Psoas muscle (tissue), 8 donors: Measurements from ENCODE around the gene NEK6. TPM values are rescaled to one million over a fixed set of nuclear protein-coding genes. Genes with fewer than 3 reads are reported as not detected.

Experiments used
- ATAC-seq, 4 donors: fragments of 200-7000 bp; cut with Tn5 transposase; one replicate each; pipeline ENCODE4 v1.9.1; 2020; ENCODE audit warnings: moderate library complexity in 3 of 4, mild to moderate bottlenecking in 2 of 4
- DNase-seq, 2 donors: peaks; one replicate each; pipeline ENCODE4 v3.0.0-alpha.2; 2020
- H3K27ac ChIP-seq: fragments of 200-600 bp; one replicate; pipeline ENCODE4 v1.8.0; 2022
- H3K27me3 ChIP-seq, 3 donors: fragments of 200-600 bp in 1 of 3; one replicate each; pipeline versions ENCODE4 v1.6.1 to v1.8.0; 2013 to 2022; ENCODE audit warnings: low read length in 2 of 3, mild to moderate bottlenecking in 2 of 3, moderate library complexity in 1 of 3; ENCODE audit not compliant: insufficient read depth in 3 of 3
- H3K36me3 ChIP-seq, 2 donors: fragments of 200-600 bp in 1 of 2; one replicate each; pipeline versions ENCODE4 v1.6.1 to v1.8.0; 2013 to 2022; ENCODE audit warnings: low read depth in 1 of 2, mild to moderate bottlenecking in 1 of 2, moderate library complexity in 1 of 2; ENCODE audit not compliant: insufficient read depth in 1 of 2
- H3K4me1 ChIP-seq: fragments of 200-600 bp; one replicate; pipeline ENCODE4 v1.8.0; 2022
- H3K4me3 ChIP-seq: fragments of 200-600 bp; one replicate; pipeline ENCODE4 v1.8.0; 2022; ENCODE audit warnings: mild to moderate bottlenecking
- H3K9me3 ChIP-seq: fragments of 200-600 bp; one replicate; pipeline ENCODE4 v1.8.0; 2022
- WGBS, 3 donors: extraction: QIAGEN DNeasy Blood & Tissue Kit; methylation state at CpG; one replicate each; pipeline versions ENCODE4 v1.1.6 to v1.1.7; 2013; 5-methylcytosine and 5-hydroxymethylcytosine counted together
- intact Hi-C, 2 donors: fragments of 100-400 bp; cut with DNase I; formaldehyde crosslinking; loops; one replicate each; pipeline versions ENCODE4 v1.11.0 to v1.14.2; 2022
- polyA plus RNA-seq, 3 donors: library from polyadenylated mRNA; stranded (reverse); fragments of 200-250 nt; gene quantifications; one replicate each; pipeline ENCODE4 v1.2.3, GENCODE V29; 2013
- total RNA-seq, 4 donors: library from RNA; stranded (reverse); fragmentation: NEBNext Ultra II Directional in 2 of 4; extraction: Animal tissue kit (Norgen Biotek cat#: 25700) in 2 of 4; gene quantifications; one replicate each; pipeline versions ENCODE4 v1.2.1 to v1.2.4, GENCODE V29; 2021 to 2023
- TF ChIP-seq, protein P1 (sequence below): fragments of 200-600 bp; IDR thresholded peaks from one replicate; pipeline ENCODE4 v1.8.0; 2022; ENCODE audit warnings: antibody characterized with exemption
- donor health status: healthy with polysubstance abuse.
- donor health status: DM: no; HTN: no; CAD: no; lungs with moderate emphysema.
- donor health status: Bipolar disorder and iron deficiency.
- donor health status: healthy.
- donor health status: DM: yes; HTN: yes; CAD: no.
- donor health status: DM: no; HTN: no; CAD: no.
- donor health status: DM: no; HTN: no; CAD: no.
- donor health status: DM: yes; HTN: yes; CAD: no.

Gene NEK6
- total and polyA plus RNA-seq, 7 donors, result 2.0 to 16.0 (median 5.3) TPM

DNA sequence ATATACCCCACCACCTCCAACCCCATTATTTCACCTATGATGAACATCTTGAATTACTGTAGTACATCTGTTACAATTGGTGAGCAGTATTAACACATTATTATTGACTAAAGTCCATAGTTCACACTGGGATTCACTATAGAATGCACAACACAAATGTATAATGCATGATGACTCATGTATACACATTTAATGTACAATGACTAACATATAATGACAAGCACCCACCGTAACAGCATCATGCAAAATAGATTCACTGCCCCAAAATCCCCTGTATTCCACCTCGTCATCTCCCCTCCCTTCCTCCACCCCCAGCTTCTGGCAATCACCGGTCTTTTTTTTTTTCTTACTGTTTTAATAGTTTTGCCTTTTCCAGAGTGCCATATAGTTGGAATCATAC, 47.1 kb upstream of the NEK6 start:
- TF ChIP-seq, protein P1, sequence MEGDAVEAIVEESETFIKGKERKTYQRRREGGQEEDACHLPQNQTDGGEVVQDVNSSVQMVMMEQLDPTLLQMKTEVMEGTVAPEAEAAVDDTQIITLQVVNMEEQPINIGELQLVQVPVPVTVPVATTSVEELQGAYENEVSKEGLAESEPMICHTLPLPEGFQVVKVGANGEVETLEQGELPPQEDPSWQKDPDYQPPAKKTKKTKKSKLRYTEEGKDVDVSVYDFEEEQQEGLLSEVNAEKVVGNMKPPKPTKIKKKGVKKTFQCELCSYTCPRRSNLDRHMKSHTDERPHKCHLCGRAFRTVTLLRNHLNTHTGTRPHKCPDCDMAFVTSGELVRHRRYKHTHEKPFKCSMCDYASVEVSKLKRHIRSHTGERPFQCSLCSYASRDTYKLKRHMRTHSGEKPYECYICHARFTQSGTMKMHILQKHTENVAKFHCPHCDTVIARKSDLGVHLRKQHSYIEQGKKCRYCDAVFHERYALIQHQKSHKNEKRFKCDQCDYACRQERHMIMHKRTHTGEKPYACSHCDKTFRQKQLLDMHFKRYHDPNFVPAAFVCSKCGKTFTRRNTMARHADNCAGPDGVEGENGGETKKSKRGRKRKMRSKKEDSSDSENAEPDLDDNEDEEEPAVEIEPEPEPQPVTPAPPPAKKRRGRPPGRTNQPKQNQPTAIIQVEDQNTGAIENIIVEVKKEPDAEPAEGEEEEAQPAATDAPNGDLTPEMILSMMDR, result no peak

DNA sequence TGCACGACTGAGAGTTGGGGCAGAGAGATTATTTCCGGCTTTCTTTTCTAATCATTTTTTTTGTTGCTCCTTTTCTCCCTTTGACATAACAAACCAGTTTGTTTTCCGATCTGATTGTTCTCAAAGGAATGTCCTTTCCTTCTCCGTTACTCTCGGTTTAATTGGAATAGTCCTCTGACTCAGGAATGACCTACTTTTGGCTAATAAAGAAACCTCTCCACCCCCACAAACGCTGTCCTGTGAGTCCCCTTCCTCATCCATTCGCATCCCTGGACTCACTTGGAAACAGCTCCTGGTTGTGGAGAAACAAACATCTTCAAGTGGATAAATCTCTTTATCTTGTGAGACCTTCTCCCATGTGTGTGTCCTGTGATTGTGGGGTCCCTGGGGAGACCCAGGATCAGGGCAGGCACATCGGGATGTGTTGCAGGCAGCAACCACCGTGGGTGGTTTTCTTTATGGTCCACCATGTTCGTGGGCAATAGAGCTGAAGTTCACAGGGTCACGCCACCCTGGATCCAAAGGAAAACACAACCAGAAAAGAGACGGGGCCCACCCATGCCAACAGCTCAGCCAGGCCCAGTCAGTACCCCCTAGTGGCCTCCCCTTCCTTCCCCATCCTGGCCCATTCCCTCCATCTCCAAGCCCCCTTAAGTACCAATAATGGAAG, 45.2 kb upstream of the NEK6 start:
- ATAC-seq, result no peak
- Histone ChIP-seq H3K4me1 (no peaks in the 10 kb centered on the region), H3K9me3 (no peaks in the 10 kb centered on the region), H3K27ac (no peak overlapping the region), H3K36me3 (no peaks in the 10 kb centered on the region), H3K4me3 (no peak overlapping the region), H3K27me3 (peaks cover 0 to 6% (median 0%) of the 10 kb centered on the region in 3 donors)
- intact Hi-C loops, result no loop called here
- WGBS, 3 donors, result 53 to 69% (median 65%) methylated on average over 12 of the region's 12 CpGs
- TF ChIP-seq, protein P1, result no peak
- no peak for DNase-seq

More for the DNA sequence above, 47.1 kb upstream of the NEK6 start:
- WGBS, 3 donors, result 85 to 91% (median 90%) methylated on average over 3 of the region's 3 CpGs
- no peak overlapping the region for H3K27ac ChIP-seq
- no peak for DNase-seq
- H3K4me1 ChIP-seq, result no peaks in the 10 kb centered on the region
- no peaks in the 10 kb centered on the region for H3K9me3 ChIP-seq
- no peaks in the 10 kb centered on the region for H3K36me3 ChIP-seq
- intact Hi-C loops, result no loop called here
- H3K27me3 ChIP-seq, result peaks cover 0 to 6% (median 3%) of the 10 kb centered on the region in 3 donors
- ATAC-seq, result no peak
- H3K4me3 ChIP-seq, result no peak overlapping the region

DNA sequence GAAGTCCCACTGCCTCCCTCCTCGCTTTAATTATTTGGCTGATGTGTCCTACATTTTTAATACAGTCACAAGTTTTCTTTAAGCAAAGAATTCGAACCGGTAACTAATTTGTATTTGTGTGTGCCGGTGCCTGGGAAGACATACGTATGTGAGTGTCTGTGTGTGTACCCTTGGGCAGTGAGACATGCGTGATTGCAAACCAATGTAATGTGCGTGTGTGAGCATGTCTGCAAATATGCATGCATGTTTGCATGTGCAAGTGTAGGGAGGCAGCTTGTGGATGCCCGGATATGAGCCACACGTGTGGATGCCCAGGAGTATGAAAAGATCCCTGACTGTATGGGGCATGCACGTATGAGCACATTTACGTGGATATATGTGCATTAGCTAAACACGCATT, 44.4 kb upstream of the NEK6 start:
- intact Hi-C loops, result no loop called here
- TF ChIP-seq, protein P1, result no peak
- Histone ChIP-seq H3K27me3 (peaks cover 0 to 6% (median 0%) of the 10 kb centered on the region in 3 donors), H3K4me3 (no peak overlapping the region), H3K4me1 (peaks cover under 1% of the 10 kb centered on the region), H3K9me3 (no peaks in the 10 kb centered on the region), H3K27ac (no peak overlapping the region), H3K36me3 (no peaks in the 10 kb centered on the region)
- ATAC-seq (no peak), DNase-seq (no peak)
- WGBS, 3 donors, result 81 to 85% (median 82%) methylated on average over 12 of the region's 12 CpGs

DNA sequence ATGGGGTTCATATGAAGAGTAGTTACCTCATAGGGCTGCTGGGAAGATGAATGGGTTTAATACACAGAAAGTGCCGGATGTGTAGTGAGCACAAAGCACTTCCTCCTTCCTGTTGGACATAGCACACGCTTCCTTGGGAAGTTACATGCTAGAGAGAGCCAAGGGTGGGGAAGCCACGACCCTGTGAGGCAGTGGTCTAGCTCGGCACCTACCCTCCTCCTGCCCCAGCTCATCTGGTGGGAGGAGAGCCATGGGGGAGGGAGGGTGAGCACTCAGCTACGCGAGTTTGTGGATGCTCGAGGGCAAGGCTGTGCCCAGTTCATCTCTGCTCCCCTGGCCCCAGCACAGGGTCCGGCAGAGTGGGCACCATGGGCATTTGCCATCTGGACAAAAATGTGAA, 43.6 kb upstream of the NEK6 start:
- 56 to 62% (median 59%) methylated on average over 8 of the region's 8 CpGs for WGBS, 3 donors
- Histone ChIP-seq H3K36me3 (no peaks in the 10 kb centered on the region), H3K4me1 (peaks cover 3% of the 10 kb centered on the region), H3K4me3 (no peak overlapping the region), H3K9me3 (no peaks in the 10 kb centered on the region), H3K27me3 (peaks cover 0 to 6% (median 0%) of the 10 kb centered on the region in 3 donors), H3K27ac (no peak overlapping the region)
- no peak for ATAC-seq
- TF ChIP-seq, protein P1, result no peak
- DNase-seq, result no peak
- intact Hi-C loops, result no loop called here
